ENCODE results near the gene BAIAP2. TPM values are rescaled to one million over a fixed set of nuclear protein-coding genes. Genes with fewer than 3 reads are reported as not detected.
"Not testable (repeated sequence)": the region's sequence is repeated elsewhere in the genome, so short reads cannot be mapped to it uniquely, and the experiment has no call there.

Gene BAIAP2
- total RNA-seq, 1 donor from 2014 or later, result 6.8 TPM

DNA sequence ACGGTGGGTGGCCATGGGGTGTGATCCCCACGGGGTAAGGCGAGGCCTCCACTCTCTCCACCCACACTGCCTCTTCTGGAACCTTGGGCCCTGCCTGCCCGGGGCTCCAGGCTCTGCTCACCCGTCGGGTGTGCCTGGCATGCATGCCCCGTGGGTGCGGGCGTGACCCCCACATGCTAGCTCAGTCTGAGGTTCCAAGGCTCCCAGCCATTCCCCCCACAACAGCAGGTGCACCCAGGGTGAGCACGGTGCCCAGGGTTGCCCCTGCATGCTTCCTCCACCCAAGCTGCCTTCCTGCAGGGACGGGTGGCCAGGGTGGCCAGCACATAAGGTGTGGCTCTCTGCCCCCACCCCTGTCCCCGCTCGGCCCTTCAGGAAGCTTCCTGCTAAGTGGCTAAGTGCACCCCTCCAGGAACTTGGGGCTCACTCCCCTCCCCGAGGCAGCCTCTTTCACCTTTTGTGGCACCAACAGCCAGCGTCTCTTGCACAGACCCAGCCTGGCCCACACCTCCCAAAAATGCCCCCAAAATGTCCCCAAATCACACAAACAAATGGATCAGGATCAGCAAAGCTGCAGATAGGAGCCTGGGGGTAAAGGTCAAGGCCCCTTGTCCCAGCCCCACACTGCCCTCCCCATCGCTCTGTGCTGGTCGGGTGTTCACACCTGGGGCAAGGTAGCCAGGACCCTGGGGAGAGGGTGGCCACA is 108.9 kb downstream of the BAIAP2 start:
- ChIA-PET POLR2A (interaction anchor here (1.6 kb wide), 1 partner anchor 95 kb away, joined by 6 read pairs; the partner anchor contains the start of genes NDUFAF8 and TEPSIN), CTCF (interaction anchor here (0.9 to 1.4 kb wide), 4 partner anchors 98 to 457 kb away, joined by 3 to 6 read pairs (median 4); no protein-coding TSS in a partner anchor)
- intact Hi-C loops (cut with micrococcal nuclease), result no loop called here

DNA sequence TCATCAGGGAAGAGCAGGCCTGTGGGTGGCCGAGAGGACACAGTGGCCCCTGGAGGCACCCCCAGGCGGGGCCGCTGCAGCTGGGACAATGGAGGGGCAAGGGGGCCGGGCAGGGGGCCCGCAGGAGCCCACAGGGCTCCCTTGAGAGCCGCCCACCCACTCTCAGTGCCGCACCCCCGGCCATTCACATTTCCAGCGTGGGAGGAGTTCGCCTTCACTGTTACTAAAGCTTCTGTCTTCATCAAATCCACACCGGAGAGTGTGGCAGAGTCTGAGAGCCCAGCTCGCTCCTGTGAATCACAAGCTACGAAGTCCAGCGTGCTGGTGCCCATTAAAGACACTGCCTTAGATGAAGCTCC is 109.5 kb downstream of the BAIAP2 start:
- Mint-ChIP-seq H3K4me1 (peaks cover 3% of the 10 kb centered on the region), H3K36me3 (ENCODE audit: low read depth) (no peaks in the 10 kb centered on the region), H3K4me3 (no peak overlapping the region), H3K27ac (no peak overlapping the region), H3K9me3 (no peaks in the 10 kb centered on the region), H3K27me3 (peaks cover 7% of the 10 kb centered on the region)
- ChIA-PET CTCF (no interaction called here), POLR2A (no interaction called here)
- intact Hi-C loops (cut with micrococcal nuclease), result no loop called here
- TF ChIP-seq, protein P1, sequence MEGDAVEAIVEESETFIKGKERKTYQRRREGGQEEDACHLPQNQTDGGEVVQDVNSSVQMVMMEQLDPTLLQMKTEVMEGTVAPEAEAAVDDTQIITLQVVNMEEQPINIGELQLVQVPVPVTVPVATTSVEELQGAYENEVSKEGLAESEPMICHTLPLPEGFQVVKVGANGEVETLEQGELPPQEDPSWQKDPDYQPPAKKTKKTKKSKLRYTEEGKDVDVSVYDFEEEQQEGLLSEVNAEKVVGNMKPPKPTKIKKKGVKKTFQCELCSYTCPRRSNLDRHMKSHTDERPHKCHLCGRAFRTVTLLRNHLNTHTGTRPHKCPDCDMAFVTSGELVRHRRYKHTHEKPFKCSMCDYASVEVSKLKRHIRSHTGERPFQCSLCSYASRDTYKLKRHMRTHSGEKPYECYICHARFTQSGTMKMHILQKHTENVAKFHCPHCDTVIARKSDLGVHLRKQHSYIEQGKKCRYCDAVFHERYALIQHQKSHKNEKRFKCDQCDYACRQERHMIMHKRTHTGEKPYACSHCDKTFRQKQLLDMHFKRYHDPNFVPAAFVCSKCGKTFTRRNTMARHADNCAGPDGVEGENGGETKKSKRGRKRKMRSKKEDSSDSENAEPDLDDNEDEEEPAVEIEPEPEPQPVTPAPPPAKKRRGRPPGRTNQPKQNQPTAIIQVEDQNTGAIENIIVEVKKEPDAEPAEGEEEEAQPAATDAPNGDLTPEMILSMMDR (IDR thresholded peaks at IDR 0.05), result no peak
- DNase-seq (no peak), ATAC-seq (ENCODE audit: low read depth) (no peak)

More for the DNA sequence above, 108.9 kb downstream of the BAIAP2 start:
- DNase-seq (no peak), ATAC-seq (ENCODE audit: low read depth) (no peak)
- TF ChIP-seq, protein P1 (IDR thresholded peaks at IDR 0.05), result no peak
- H3K4me3 Mint-ChIP-seq, result no peak overlapping the region
- no peaks in the 10 kb centered on the region for H3K4me1 Mint-ChIP-seq
- H3K9me3 Mint-ChIP-seq, result no peaks in the 10 kb centered on the region
- H3K36me3 Mint-ChIP-seq (ENCODE audit: low read depth), result no peaks in the 10 kb centered on the region
- peaks cover 3% of the 10 kb centered on the region for H3K27me3 Mint-ChIP-seq
- no peak overlapping the region for H3K27ac Mint-ChIP-seq

DNA sequence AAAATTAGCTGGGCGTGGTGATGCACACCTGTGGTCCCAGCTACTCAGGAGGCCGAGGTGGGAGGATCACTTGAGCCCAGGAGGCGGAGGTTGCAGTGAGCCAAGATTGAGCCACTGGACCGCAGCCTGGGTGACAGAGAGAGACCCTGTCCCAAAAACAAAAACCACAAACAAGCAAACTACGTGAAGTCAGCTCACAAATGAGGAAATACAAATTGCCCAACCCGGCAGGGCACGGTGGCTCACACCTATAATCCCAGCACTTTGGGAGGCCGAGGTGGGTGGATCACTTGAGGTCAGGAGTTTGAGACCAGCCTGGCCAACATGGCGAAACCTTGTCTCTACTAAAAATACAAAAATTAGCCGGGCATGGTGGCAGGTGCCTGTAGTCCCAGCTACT is 111.3 kb downstream of the BAIAP2 start:
- DNase-seq; H3K36me3 Mint-ChIP-seq (ENCODE audit: low read depth); CTCF ChIA-PET; intact Hi-C loops (cut with micrococcal nuclease); H3K27ac Mint-ChIP-seq; H3K4me1 Mint-ChIP-seq; H3K4me3 Mint-ChIP-seq; ATAC-seq (ENCODE audit: low read depth); H3K9me3 Mint-ChIP-seq: not testable (repeated sequence)
- peaks cover 13% of the 10 kb centered on the region for H3K27me3 Mint-ChIP-seq
- POLR2A ChIA-PET, result interaction anchor here (0.6 to 1.2 kb wide), 3 partner anchors 93 to 350 kb away, joined by 3 to 8 read pairs (median 4); partner anchors contain the start of genes NDUFAF8 and TEPSIN

DNA sequence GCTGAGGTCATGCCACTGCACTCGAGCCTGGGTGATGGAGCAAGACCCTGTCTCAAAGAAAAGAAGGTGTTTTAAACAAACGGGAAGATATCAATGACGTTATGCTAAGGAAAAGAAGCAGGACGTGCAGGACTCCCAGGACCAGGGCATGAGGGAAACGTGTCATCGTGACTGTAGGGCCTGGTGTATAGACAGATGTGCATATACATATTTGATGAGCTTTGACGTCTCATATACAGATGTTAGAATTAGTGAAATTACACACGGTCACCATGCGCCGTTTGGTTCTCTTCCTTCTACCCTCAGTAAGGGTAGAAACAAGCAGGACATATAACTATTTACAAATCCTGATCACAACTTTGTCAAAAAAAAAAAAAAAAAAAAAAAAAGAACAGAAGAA is 112.8 kb downstream of the BAIAP2 start:
- CTCF ChIA-PET, result no interaction called here

DNA sequence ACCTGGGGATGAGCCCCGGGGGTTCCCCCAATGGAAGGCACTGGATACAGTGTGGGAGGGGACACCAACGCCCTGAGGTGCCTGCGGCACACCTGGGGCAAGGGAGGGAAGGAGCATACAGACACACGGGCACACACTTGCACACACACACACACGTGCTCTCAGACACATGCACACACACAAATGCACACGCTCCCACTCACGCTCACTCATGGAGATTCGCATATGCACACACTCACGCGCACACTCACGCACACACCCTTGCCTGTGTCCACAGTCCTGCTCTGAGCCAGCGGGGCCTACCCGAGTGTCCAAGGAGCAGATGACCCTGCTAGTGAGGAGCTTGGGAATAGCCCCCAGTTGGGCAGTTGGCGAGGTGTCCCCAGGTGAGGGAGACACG is 113.6 kb downstream of the BAIAP2 start:
- DNase-seq (no peak), ATAC-seq (ENCODE audit: low read depth) (no peak)
- Mint-ChIP-seq H3K27me3 (peaks cover 11% of the 10 kb centered on the region), H3K27ac (no peak overlapping the region), H3K9me3 (no peaks in the 10 kb centered on the region), H3K4me3 (no peak overlapping the region), H3K4me1 (peaks cover 7% of the 10 kb centered on the region), H3K36me3 (ENCODE audit: low read depth) (no peaks in the 10 kb centered on the region)
- POLR2A ChIA-PET, result no interaction called here
- CTCF ChIA-PET, result no interaction called here
- intact Hi-C loops (cut with micrococcal nuclease), result no loop called here
- TF ChIP-seq, protein P1 (IDR thresholded peaks at IDR 0.05), result no peak

More for the DNA sequence above, 112.8 kb downstream of the BAIAP2 start:
- no peak overlapping the region for H3K4me3 Mint-ChIP-seq
- no peaks in the 10 kb centered on the region for H3K9me3 Mint-ChIP-seq
- DNase-seq, result no peak
- intact Hi-C loops (cut with micrococcal nuclease), result no loop called here
- H3K27me3 Mint-ChIP-seq, result peaks cover 11% of the 10 kb centered on the region
- TF ChIP-seq, protein P1 (IDR thresholded peaks at IDR 0.05), result no peak
- no peak for ATAC-seq (ENCODE audit: low read depth)
- H3K36me3 Mint-ChIP-seq (ENCODE audit: low read depth), result no peaks in the 10 kb centered on the region
- H3K4me1 Mint-ChIP-seq, result peaks cover 3% of the 10 kb centered on the region
- H3K27ac Mint-ChIP-seq, result no peak overlapping the region
- POLR2A ChIA-PET, result no interaction called here

Measured in activated B cell treated with CpG ODN at 0.5 μM for 24 hours (primary cell).